GM21447 (cell line): Measurements from ENCODE around the gene WDR62.

Experiments
- ATAC-seq: cut with Tn5 transposase; IDR thresholded peaks from one replicate; pipeline ENCODE4 v1.9.1; 2021; ENCODE audit not compliant: unreplicated experiment

The WDR62 gene

DNA sequence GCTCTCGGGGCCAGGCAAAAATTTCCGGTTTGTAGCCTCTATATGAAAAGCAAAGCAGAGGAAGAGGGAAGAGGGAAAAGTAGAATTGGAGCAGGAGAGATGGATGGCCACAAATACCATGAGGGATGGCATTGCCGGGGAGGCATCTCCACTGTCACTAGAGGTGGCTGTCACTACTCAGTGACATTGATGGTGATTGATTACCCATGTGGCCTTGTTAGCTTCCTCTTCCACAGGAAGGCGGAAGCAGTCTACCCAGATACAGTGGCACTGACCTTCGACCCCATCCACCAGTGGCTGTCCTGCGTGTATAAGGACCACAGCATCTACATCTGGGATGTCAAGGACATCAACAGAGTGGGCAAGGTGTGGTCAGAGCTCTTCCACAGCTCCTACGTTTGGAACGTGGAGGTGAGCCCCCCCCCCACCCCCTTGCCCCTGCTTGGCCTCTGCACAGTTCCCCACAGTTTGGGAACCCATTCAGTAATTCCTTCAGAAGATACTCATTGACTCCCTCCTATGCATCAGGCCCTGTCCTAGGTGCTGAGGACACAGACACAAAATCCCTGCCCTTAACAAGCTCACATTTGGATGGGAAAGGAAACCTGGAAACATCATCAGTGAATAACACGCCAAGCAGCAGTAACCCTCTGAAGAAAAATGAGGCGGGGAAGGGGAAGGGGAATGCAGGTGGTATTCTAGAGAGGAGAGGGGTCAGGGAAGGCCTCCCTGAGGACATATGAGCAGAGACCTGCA lies 18.6 kb downstream of the WDR62 start:
- no peak for ATAC-seq

DNA sequence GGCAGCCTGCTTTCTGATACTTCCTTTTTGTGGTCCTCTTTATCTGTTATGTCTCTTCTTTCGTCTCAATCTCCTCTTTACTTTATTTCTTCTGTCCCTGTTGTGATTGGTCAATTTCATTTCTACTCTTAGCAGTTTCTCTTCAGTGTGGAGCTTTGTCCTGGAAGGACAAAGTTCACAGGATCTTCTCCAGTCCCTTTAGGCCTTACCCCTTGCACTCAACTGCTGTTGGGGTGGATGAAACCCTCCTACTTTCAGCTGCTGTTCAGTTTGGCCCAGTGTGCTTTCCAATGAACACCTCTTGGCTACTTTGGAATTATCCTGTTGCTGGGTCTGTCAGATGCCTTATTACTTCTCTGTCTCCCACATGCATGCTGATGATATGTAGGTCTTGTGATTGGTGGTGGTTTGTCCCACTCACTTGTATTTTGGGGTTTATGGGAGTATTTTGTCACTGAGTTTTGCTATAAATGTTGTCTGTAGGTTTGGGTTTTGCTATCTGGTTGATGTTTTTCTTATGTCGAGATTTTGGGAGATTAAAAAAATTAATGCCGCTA lies 24.8 kb downstream of the WDR62 start:
- ATAC-seq = no peak

DNA sequence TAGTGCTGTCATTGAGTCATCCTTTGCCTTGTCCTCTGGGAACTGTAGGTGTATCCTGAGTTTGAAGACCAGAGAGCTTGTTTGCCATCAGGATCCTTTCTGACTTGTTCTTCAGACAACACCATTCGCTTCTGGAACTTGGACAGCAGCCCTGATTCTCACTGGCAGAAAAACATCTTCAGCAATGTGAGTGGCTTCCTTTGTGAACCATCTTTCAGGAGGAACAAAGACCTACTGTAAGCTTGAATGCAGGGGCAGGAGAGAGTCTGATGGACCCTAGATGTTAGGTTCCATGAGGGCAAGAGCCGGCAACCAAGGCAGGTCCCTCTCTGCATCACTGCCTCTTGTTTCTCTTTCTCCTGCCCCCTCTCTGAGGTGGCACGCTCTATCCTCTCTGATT lies 26.7 kb downstream of the WDR62 start:
- ATAC-seq = no peak

GRCh38 chr19:36081894-36082293 lies 27.2 kb downstream of the WDR62 start:
- no peak for ATAC-seq

- ATAC-seq = no peak
These were observed 28.2 kb downstream of the WDR62 start for GRCh38 chr19:36082916-36083315.

GRCh38 chr19:36084231-36085009 lies 29.7 kb downstream of the WDR62 start:
- no peak for ATAC-seq

DNA sequence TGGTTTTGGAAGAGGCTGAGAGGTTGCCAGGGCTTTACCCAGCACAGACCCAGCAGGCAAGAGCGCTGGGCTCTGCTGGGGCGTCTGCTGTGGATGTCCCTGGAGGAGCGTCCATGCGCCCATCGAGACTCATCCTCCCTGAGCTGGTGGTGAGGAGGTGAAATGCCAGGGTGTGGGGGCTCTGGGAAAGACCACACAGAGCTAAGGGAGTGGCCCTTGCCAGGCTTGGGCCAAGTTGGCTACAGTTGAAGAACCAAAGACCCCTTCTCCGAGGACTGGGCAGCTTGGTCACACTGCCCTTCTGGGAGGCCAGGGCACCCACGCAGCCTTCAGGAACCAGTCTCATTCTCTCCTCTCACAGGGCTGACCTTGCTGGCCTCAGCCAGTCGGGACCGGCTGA lies 31.6 kb downstream of the WDR62 start:
- ATAC-seq = no peak

DNA sequence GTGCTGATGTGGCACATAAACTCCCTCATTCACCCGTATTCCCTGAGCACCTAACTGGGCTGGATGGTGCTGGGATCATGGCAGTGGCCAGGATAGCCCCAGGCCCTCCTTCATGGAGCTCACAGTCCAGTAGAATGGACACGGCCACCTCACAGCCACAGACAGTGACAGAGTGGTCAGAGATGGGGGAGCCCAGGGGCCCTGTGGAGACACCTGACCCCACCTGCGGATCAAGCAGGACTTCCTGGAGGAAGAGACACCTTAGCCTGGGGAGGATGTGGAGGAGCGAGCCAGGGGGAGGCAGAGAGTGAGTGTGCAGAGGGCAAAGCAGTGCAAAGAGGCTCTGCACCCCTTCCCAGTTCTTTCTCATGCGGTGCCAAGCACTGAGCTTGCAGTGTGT lies 35.1 kb downstream of the WDR62 start:
- no peak for ATAC-seq

GRCh38 chr19:36090910-36091695 lies 36.4 kb downstream of the WDR62 start:
- ATAC-seq = no peak

- ATAC-seq = no peak
These were observed 37.9 kb downstream of the WDR62 start for GRCh38 chr19:36092566-36092965.

GRCh38 chr19:36093146-36093662 lies 38.5 kb downstream of the WDR62 start:
- no peak for ATAC-seq

GRCh38 chr19:36093687-36094086 lies 39.0 kb downstream of the WDR62 start:
- ATAC-seq = no peak

DNA sequence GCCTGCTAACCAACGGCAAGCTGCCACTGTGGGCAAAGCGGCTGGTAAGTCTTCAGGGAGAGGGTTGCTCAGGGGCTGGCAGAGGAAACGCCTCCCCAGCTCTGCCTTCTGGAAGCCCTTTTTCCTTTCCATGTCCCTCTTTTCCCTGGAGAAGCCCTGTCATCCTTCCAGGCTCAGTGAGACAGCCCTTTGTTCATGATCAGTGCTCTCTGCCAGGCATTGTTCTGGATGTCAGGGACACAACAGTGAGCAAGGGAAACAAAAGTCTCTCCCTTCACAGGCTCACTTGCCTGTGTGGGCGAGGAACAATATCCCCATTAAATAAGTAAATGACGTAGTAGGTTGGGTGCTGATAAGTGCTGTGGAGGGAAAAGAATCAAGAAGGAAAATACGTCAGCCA lies 42.3 kb downstream of the WDR62 start:
- ATAC-seq = no peak

DNA sequence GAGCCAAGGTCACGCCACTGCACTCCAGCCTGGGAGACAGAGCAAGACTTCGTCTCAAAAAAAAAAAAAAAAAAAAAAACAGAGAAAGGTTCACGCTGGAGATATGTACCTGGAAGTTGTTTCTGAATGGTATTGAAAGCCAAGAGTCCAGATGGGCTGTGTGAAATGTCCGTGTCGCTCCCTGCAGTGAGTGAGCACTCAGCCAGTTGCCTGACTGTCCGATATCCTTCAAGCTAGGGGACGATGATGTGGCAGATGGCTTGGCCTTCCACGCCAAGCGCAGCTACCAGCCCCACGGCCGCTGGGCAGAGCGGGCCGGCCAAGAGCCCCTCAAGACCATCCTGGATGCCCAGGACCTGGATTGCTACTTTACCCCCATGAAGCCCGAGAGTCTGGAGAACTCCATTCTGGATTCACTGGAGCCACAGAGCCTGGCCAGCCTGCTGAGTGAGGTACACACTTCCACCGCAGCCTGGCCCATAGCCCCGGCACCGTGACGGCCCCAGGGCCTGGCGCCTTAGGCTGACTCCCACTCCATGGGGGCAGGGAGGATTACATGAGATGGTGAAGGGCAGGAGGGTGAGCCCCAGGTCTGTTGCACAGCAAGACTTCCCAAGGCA lies 44.6 kb downstream of the WDR62 start:
- ATAC-seq = no peak

GRCh38 chr19:36100476-36100875 lies 45.8 kb downstream of the WDR62 start:
- ATAC-seq = no peak

- ATAC-seq = no peak
These were observed 47.0 kb downstream of the WDR62 start for GRCh38 chr19:36101550-36102327.

DNA sequence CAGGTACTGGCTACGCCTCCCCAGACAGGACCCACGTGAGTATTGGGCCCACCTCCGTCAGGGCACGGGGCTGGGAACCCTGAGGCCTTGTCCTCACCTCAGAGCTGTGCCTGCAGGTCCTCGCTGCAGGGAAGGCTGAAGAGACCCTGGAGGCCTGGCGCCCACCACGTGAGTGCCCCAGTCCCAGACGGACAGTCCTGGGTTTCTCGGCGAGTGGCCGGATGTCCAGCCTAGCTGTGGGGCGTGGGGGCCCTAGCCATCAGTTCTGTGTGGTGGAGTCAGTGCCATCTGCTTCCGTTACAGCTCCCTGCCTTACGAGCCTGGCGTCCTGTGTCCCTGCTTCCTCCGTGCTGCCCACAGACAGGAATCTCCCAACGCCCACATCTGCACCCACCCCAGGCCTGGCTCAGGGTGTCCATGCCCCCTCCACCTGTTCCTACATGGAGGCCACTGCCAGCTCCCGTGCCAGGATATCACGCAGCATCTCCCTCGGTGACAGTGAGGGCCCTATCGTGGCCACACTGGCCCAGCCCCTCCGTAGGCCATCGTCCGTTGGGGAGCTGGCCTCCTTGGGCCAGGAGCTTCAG lies 48.4 kb downstream of the WDR62 start:
- no peak for ATAC-seq

GRCh38 chr19:36103842-36104552 lies 49.3 kb downstream of the WDR62 start:
- ATAC-seq = no peak

DNA sequence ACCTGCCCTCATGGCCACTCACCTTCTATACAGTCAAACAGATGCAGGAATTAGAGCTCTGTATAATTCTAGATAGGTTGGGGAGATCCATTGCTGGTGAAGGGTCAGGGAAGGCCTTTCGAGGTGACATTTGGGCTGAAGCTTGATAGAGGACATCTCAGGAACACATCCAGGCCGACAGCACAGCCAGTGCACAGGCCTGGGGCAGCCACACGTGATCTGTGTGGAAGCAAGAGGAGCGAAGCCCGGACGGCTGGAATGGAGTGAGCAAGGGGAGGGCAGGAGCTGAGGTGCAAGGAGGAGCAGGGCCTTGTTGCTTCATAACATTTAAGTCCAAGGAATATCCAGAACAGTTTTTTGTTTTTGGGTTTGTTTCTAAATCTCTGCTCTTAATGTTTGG lies 51.7 kb downstream of the WDR62 start:
- ATAC-seq = no peak
